Muscle layer of duodenum (tissue), 2 donors: ENCODE results near the gene RFPL3.

Source experiments
- H3K27ac ChIP-seq: one replicate; pipeline ENCODE4 v1.7.0; 2013; ENCODE audit warnings: mild to moderate bottlenecking, low read length
- H3K27me3 ChIP-seq: one replicate; pipeline ENCODE4 v1.7.0; 2013; ENCODE audit warnings: low read depth, mild to moderate bottlenecking, control low read depth, low read length
- H3K36me3 ChIP-seq, 2 donors: one replicate each; pipeline ENCODE4 v1.7.0; 2013; ENCODE audit warnings: low read length in 2 of 2, control low read depth in 1 of 2, mild to moderate bottlenecking in 1 of 2; ENCODE audit not compliant: insufficient read depth in 2 of 2, control insufficient read depth in 1 of 2
- H3K4me1 ChIP-seq, 2 donors: one replicate each; pipeline ENCODE4 v1.7.0; 2013; ENCODE audit warnings: low read length in 2 of 2, mild to moderate bottlenecking in 2 of 2, control low read depth in 1 of 2, moderate library complexity in 1 of 2; ENCODE audit not compliant: insufficient read depth in 2 of 2, control insufficient read depth in 1 of 2
- H3K4me3 ChIP-seq, 2 donors: one replicate each; pipeline ENCODE4 v1.7.0; 2013; ENCODE audit warnings: low read length in 2 of 2, low read depth in 1 of 2, mild to moderate bottlenecking in 1 of 2
- H3K9me3 ChIP-seq, 2 donors: one replicate each; pipeline ENCODE4 v1.7.0; 2013; ENCODE audit warnings: low read length in 2 of 2, control low read depth in 1 of 2, mild to moderate bottlenecking in 1 of 2; ENCODE audit not compliant: control insufficient read depth in 1 of 2
- donor health status: healthy.

The RFPL3 gene

DNA sequence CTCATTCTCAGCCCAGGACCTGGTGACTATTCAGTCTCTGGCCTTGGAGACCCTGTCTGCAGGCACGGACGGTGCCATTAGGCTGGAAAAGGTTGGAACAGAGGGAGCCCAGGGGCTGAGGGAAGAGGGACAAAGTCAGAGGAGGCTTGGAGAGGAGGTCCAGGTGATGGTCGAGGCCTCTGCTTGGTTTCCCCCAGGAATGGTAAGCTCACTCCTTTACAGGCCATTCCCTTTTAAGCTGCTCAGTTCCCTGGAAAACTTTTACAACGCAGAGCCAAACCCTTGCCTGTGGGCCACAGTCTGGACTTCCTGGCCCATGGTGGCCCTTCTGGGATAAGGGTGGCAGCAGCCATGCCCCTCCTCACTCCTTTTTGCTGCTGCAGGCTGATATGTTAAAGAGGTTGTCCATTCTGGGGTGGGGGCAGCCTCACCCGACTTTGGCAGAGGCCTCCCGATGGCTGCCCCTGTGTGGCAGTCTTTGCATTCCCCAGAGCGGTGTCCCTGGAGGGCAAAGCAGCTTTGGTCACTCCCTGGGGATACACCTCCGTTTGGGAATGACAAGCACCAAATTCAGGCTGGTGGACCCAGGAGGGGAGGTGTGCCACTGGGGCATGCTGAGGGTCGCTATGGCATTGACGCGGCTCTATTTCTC lies 34.0 kb upstream of the RFPL3 start:
- Histone ChIP-seq H3K4me3 (no peak overlapping the region), H3K36me3 (no peaks in the 10 kb centered on the region), H3K27ac (no peak overlapping the region), H3K27me3 (no peaks in the 10 kb centered on the region), H3K4me1 (no peaks in the 10 kb centered on the region), H3K9me3 (peaks cover 0 to 3% of the 10 kb centered on the region in 2 donors)

DNA sequence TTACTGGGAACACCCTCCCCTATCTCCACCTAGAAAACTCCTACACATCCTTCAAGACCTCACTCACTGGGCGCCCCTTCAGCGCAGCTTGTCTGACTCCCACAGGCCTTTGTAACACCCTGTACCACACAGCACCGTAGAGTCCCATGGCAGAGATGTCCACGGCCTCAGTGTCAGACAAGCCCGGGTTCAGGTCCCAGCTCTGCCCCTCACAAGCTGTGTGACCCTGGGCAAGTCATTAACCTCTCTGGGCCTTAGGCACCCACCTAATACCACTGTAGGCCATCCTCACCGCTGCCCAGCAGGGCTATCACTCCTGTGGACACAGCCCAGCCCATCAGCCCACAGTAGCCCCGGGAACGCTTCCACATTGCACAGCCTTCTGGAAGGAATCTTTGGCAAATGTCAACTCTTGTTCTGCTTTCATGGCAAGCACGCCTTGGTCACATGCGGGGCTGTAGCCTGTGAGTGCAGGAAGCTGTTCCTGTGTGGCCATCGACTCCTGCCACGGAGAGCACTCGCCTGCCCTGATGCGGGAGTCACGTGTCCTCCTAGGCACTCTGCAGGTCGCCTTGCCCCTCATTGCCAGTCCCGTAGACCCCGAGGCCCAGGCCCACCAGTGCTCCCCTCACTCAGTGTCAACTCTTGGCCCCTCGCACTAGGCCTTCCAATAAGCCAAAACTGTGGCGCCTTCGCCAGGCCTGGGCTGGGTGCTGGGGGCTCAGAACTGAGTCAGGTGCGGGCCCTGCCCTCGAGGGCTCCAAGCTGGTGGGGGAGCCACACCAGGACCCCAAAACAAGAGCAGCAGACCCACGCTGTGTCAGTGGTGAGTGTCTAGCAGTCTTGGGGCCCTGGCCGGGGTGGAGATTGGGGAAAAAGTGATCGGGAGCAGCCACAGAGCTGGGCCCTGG lies 32.9 kb upstream of the RFPL3 start:
- Histone ChIP-seq H3K4me3 (no peak overlapping the region), H3K4me1 (no peaks in the 10 kb centered on the region), H3K9me3 (peaks cover 0 to 5% of the 10 kb centered on the region in 2 donors)

GRCh38 chr22:32325416-32325801 lies 32.3 kb upstream of the RFPL3 start:
- Histone ChIP-seq H3K4me3 (no peak overlapping the region), H3K27me3 (no peaks in the 10 kb centered on the region), H3K27ac (no peak overlapping the region), H3K4me1 (no peaks in the 10 kb centered on the region), H3K9me3 (peaks cover 0 to 5% of the 10 kb centered on the region in 2 donors), H3K36me3 (no peaks in the 10 kb centered on the region)

More for the DNA sequence above, 32.9 kb upstream of the RFPL3 start:
- Histone ChIP-seq H3K36me3 (no peaks in the 10 kb centered on the region), H3K27me3 (no peaks in the 10 kb centered on the region), H3K27ac (no peak overlapping the region)

DNA sequence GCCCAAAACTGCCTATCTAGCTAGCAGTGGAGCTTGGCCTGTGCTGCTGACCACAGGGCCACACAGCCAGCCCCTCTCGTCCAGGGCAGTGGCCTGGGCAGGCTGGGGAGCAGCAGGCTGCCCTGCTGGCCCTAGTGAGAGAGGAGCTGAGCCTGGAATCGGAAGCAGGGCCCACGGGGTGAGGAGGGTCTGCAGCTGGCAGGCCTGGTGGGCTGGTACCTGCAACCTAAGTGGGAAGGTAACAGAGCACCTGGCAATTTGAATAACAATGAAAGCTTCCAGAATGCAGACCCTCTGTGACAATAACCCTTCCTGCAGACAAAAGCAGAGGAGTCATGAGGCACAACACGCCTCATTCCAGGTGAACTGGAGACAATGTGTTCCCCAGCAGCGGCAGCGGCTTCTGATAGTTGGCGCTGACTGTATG lies 31.8 kb upstream of the RFPL3 start:
- no peaks in the 10 kb centered on the region for H3K4me1 ChIP-seq
- H3K9me3 ChIP-seq, result peaks cover 0 to 5% of the 10 kb centered on the region in 2 donors
- H3K4me3 ChIP-seq, result no peak overlapping the region
- no peak overlapping the region for H3K27ac ChIP-seq
- no peaks in the 10 kb centered on the region for H3K36me3 ChIP-seq
- H3K27me3 ChIP-seq, result no peaks in the 10 kb centered on the region

- H3K36me3 ChIP-seq, result no peaks in the 10 kb centered on the region
- no peak overlapping the region for H3K4me3 ChIP-seq
- peaks cover 0 to 5% of the 10 kb centered on the region in 2 donors for H3K9me3 ChIP-seq
- H3K4me1 ChIP-seq, result no peaks in the 10 kb centered on the region
- H3K27ac ChIP-seq, result no peak overlapping the region
- no peaks in the 10 kb centered on the region for H3K27me3 ChIP-seq
Observed at GRCh38 chr22:32326647-32327046, 31.0 kb upstream of the RFPL3 start.

DNA sequence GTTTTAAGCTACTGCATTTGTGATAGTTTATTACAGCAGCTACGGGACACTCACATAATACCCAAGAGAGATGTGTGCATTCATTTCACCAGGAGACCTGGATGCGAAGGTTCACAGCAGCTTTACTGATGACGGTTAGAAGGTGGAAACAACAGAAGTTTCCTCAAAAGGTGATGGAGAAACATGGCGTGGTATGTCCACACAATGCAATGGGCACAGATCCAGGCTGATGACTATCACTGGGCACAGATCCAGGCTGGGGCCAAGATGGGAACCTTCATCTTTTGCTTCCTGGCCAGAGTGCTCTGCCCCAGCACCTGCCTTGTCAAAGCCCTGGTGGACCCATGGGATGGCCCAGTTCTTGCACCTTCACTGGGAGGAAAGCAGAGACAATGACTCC lies 30.6 kb upstream of the RFPL3 start:
- H3K4me3 ChIP-seq, result no peak overlapping the region
- peaks cover 0 to 5% of the 10 kb centered on the region in 2 donors for H3K9me3 ChIP-seq
- H3K27me3 ChIP-seq, result no peaks in the 10 kb centered on the region
- no peaks in the 10 kb centered on the region for H3K36me3 ChIP-seq
- no peaks in the 10 kb centered on the region for H3K4me1 ChIP-seq
- H3K27ac ChIP-seq, result no peak overlapping the region

DNA sequence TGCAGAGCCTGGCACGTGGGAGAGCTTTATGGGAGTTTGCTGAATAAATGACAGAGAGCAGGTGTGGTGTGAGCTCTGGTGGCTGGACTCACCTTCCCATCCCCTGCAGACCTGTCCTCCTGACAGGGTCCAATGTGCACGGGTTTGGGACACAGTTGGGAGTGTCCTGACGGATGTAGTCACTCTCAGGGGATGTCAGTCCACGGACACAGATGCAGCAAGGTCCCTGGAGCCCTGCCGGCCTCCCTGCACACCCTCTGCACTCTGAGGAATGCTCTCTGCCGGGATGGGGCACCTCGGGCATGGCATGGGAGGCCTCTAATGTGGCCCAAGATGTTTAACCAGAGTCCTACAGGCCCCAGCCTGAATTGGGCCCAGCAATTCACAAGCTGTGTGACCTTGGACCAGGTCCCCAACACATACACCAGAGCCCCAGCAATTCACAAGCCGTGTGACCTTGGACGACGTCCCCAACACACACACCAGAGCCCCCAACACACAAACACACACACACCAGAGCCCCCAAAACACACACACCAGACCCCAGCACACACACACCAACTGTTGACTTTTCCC lies 30.0 kb upstream of the RFPL3 start:
- Histone ChIP-seq H3K27ac (no peak overlapping the region), H3K4me1 (no peaks in the 10 kb centered on the region), H3K9me3 (peaks cover 0 to 5% of the 10 kb centered on the region in 2 donors), H3K36me3 (no peaks in the 10 kb centered on the region), H3K27me3 (no peaks in the 10 kb centered on the region), H3K4me3 (no peak overlapping the region)

DNA sequence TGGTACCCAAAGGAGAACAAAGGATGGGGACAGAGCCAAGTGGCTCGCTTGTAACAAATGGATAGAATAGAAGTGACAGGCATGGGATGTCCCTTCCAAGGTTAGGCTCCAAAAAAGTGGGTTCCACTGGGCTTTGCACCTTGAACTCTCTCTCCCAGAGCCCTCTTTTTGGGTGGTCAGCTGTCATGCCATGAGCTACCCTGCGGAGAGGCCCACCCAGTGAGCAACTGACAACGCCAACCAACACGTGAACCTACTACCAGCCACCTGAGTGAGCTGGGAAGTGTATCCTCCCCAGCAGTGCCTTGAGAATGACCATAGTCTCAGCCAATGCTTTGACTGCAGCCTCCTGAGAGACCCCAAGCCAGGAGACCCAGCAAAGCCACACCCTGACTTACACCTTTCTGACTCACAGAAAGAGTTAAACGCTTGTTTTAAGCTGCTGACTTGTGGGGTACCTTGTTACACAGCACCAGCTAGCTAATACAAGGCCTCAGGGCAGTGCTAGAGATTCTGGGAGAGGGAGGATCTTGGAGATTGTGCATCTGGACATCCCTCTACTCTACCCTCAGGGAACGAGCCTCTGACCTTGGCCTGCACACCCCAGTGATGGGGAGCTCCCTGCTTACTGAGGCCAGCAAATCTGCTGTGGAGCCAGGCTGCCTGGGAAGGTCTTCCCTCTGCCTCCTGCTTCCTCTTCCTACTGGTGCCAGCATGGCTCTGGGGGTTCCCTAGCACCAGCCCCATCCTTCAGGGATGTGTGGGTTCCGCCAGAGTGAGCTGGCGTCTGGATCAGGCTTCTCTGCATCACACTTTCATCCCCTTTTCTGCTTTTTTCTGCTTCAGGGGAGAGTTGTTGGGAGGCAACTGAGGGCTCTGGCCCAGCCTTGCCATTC lies 29.1 kb upstream of the RFPL3 start:
- no peaks in the 10 kb centered on the region for H3K4me1 ChIP-seq
- H3K36me3 ChIP-seq, result no peaks in the 10 kb centered on the region
- H3K27ac ChIP-seq, result no peak overlapping the region
- no peak overlapping the region for H3K4me3 ChIP-seq
- no peaks in the 10 kb centered on the region for H3K27me3 ChIP-seq
- H3K9me3 ChIP-seq, result peaks cover 0 to 5% of the 10 kb centered on the region in 2 donors

DNA sequence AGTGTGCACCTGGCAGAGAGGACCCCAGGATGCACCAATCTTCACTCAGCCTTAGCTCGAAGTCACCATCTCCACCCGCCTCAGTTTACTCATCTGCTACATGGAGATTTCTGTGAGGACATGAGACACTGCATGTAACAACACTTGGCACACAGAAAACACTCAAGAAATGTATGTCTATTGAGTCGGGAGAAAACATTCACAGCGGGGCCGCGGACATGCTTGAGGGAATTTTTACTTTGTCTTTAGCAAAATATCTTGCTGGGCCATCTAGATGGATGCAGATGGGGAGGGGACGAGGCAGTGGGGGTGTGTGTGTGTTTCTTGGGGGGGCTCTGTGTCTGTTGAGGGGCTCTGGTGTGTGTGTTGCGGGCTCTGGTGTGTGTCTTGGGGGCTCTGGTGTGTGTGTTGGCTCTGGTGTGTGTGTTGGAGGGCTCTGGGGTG lies 28.4 kb upstream of the RFPL3 start:
- H3K27ac ChIP-seq, result no peak overlapping the region
- no peaks in the 10 kb centered on the region for H3K4me1 ChIP-seq
- H3K4me3 ChIP-seq, result no peak overlapping the region
- H3K27me3 ChIP-seq, result no peaks in the 10 kb centered on the region
- H3K36me3 ChIP-seq, result no peaks in the 10 kb centered on the region
- H3K9me3 ChIP-seq, result peaks cover 0 to 5% of the 10 kb centered on the region in 2 donors

DNA sequence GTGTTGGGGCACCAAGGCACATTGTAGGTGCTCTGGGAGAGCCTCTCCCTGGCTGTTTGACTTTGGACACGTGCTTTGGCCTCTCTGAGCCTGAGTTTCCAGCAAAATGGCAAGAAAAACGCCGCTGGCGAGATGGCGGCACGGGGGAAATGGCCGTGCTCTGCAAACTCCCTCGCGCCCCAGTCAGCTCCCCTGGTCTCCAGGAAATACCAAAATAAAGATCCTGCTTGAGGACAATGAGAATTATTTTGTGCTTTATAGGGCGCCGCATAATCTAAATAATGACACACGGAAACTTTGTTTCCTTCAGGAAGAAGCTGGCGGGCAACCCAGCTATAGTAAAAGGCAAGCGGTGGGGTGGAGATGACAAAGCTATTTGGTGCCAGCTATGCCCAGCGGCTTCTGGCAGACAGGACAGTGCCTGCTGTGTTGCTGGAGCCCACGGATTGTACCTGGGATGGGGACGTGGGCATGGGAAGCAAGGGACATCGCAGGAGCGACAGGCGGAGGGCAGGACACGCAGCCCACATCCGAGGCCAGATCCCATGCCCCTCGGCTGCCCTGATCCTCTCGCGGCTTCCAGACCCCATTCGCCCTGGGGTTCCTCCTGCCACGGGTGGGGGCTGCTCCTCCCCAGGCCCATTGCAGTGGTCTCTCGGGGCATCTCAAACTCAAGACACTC lies 26.3 kb upstream of the RFPL3 start:
- H3K4me1 ChIP-seq, result no peaks in the 10 kb centered on the region
- no peaks in the 10 kb centered on the region for H3K27me3 ChIP-seq
- H3K27ac ChIP-seq, result no peak overlapping the region
- H3K4me3 ChIP-seq, result no peak overlapping the region
- H3K9me3 ChIP-seq, result peaks cover 0 to 5% of the 10 kb centered on the region in 2 donors
- H3K36me3 ChIP-seq, result no peaks in the 10 kb centered on the region
